ENCODE results near the gene BSN.
"Not testable (repeated sequence)": the region's sequence is repeated elsewhere in the genome, so short reads cannot be mapped to it uniquely, and the experiment has no call there.

BSN gene

GRCh38 chr3:49675912-49676311 is 121.6 kb downstream of the BSN start:
- Histone ChIP-seq H3K4me3 (ENCODE audit: control insufficient read depth in 1 of 7, extremely low read depth in 1 of 7, insufficient read depth in 4 of 7, low read depth in 2 of 7, low read length in 6 of 7) (no peak overlapping the region), H3K9me3 (ENCODE audit: control extremely low read depth in 1 of 5, control insufficient read depth in 4 of 5, insufficient read depth in 2 of 5, low read depth in 1 of 5, low read length in 4 of 5) (no peaks in the 10 kb centered on the region), H3K27ac (ENCODE audit: insufficient read depth in 1 of 2, low read depth in 1 of 2, low read length in 2 of 2, poor library complexity in 1 of 2, severe bottlenecking in 2 of 2) (no peak overlapping the region), H3K4me1 (ENCODE audit: control extremely low read depth in 1 of 4, control insufficient read depth in 4 of 4, insufficient read depth in 4 of 4, low read length in 3 of 4) (peaks cover 0 to 25% (median 23%) of the 10 kb centered on the region in 4 experiments), H3K27me3 (replicated peaks in 2 of 5; ENCODE audit: control insufficient read depth in 4 of 5, insufficient read depth in 5 of 5, low read length in 4 of 5) (no peaks in the 10 kb centered on the region), H3K36me3 (ENCODE audit: control insufficient read depth in 4 of 4, insufficient read depth in 4 of 4, low read length in 3 of 4) (peaks cover 3 to 57% (median 47%) of the 10 kb centered on the region in 4 experiments)
- ChIA-PET CTCF (interaction anchor here (0.6 to 2.1 kb wide), 4 partner anchors 10 to 136 kb away, joined by 3 to 8 read pairs (median 5); no protein-coding TSS in a partner anchor), POLR2A (no interaction called here)
- no peak for DNase-seq
- WGBS (ENCODE audit: insufficient coverage): 97% methylated on average over 11 of the region's 11 CpGs

DNA sequence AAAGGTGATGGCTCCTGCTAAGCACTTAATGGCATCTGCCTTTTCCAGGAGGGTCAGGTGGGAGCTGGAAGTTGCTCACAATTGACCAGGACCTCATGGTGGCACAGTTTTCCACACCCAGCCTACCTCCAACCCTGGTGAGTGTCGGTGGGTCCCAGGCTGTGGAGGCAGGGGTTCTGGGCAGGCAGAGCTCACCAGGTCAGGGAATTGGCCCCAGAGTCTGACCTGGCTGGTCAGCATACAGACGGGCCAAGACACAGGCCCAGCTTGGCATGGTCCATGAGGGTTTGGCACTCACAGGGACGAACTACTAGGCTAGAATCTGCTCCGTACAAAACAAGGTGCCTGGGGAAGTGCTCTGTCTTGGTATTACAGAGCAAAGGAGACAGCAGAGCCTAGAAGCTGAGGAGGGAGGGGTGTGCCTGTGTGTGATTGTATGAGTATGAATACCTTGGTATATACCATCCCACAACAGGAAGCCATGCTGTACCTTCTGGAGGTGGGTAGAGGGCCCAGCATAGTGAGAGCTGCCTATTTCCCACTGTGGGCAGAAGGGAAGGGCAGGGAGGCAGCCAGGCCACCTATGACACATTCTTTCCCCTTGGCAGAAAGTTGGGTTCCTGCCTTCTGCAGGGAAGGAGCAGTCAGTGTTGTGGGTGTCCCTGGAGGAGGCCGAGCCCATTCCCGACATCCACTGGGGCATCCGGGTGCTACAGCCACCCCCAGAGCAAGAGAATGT is 126.4 kb downstream of the BSN start:
- DNase-seq: no peak
- CTCF ChIA-PET: interaction anchor here (1.2 kb wide), 1 partner anchor 9 kb away, joined by 3 read pairs; no protein-coding TSS in a partner anchor
- 96% methylated on average over 5 of the region's 7 CpGs for WGBS (ENCODE audit: insufficient coverage)

GRCh38 chr3:49681232-49681522 is 126.9 kb downstream of the BSN start:
- DNase-seq: no peak

More for the DNA sequence above, 126.4 kb downstream of the BSN start:
- Histone ChIP-seq H3K27ac (ENCODE audit: insufficient read depth in 1 of 2, low read depth in 1 of 2, low read length in 2 of 2, poor library complexity in 1 of 2, severe bottlenecking in 2 of 2) (no peak overlapping the region), H3K4me3 (ENCODE audit: control insufficient read depth in 1 of 7, extremely low read depth in 1 of 7, insufficient read depth in 4 of 7, low read depth in 2 of 7, low read length in 6 of 7) (no peak overlapping the region), H3K9me3 (ENCODE audit: control extremely low read depth in 1 of 5, control insufficient read depth in 4 of 5, insufficient read depth in 2 of 5, low read depth in 1 of 5, low read length in 4 of 5) (no peaks in the 10 kb centered on the region), H3K4me1 (ENCODE audit: control extremely low read depth in 1 of 4, control insufficient read depth in 4 of 4, insufficient read depth in 4 of 4, low read length in 3 of 4) (peaks cover 0 to 1% (median under 1%) of the 10 kb centered on the region in 4 experiments), H3K36me3 (ENCODE audit: control insufficient read depth in 4 of 4, insufficient read depth in 4 of 4, low read length in 3 of 4) (peaks cover 9 to 89% (median 75%) of the 10 kb centered on the region in 4 experiments), H3K27me3 (replicated peaks in 2 of 5; ENCODE audit: control insufficient read depth in 4 of 5, insufficient read depth in 5 of 5, low read length in 4 of 5) (peaks cover 0 to 5% (median 0%) of the 10 kb centered on the region in 5 experiments)
- POLR2A ChIA-PET: no interaction called here

GRCh38 chr3:49681543-49681942 is 127.3 kb downstream of the BSN start:
- CTCF ChIA-PET: no interaction called here
- Histone ChIP-seq H3K27ac (ENCODE audit: insufficient read depth in 1 of 2, low read depth in 1 of 2, low read length in 2 of 2, poor library complexity in 1 of 2, severe bottlenecking in 2 of 2) (no peak overlapping the region), H3K4me1 (ENCODE audit: control extremely low read depth in 1 of 4, control insufficient read depth in 4 of 4, insufficient read depth in 4 of 4, low read length in 3 of 4) (peaks cover 0 to 5% (median 0%) of the 10 kb centered on the region in 4 experiments), H3K9me3 (ENCODE audit: control extremely low read depth in 1 of 5, control insufficient read depth in 4 of 5, insufficient read depth in 2 of 5, low read depth in 1 of 5, low read length in 4 of 5) (no peaks in the 10 kb centered on the region), H3K36me3 (ENCODE audit: control insufficient read depth in 4 of 4, insufficient read depth in 4 of 4, low read length in 3 of 4) (peaks cover 9 to 80% (median 68%) of the 10 kb centered on the region in 4 experiments), H3K4me3 (ENCODE audit: control insufficient read depth in 1 of 7, extremely low read depth in 1 of 7, insufficient read depth in 4 of 7, low read depth in 2 of 7, low read length in 6 of 7) (no peak overlapping the region), H3K27me3 (replicated peaks in 2 of 5; ENCODE audit: control insufficient read depth in 4 of 5, insufficient read depth in 5 of 5, low read length in 4 of 5) (peaks cover 0 to 10% (median 0%) of the 10 kb centered on the region in 5 experiments)
- no peak for DNase-seq
- POLR2A ChIA-PET: no interaction called here
- WGBS (ENCODE audit: insufficient coverage): 98% methylated on average over 4 of the region's 4 CpGs

More at GRCh38 chr3:49681232-49681522, 126.9 kb downstream of the BSN start:
- H3K4me3 ChIP-seq (ENCODE audit: control insufficient read depth in 1 of 7, extremely low read depth in 1 of 7, insufficient read depth in 4 of 7, low read depth in 2 of 7, low read length in 6 of 7): no peak overlapping the region
- no peak overlapping the region for H3K27ac ChIP-seq (ENCODE audit: insufficient read depth in 1 of 2, low read depth in 1 of 2, low read length in 2 of 2, poor library complexity in 1 of 2, severe bottlenecking in 2 of 2)
- H3K36me3 ChIP-seq (ENCODE audit: control insufficient read depth in 4 of 4, insufficient read depth in 4 of 4, low read length in 3 of 4): peaks cover 9 to 83% (median 71%) of the 10 kb centered on the region in 4 experiments
- H3K9me3 ChIP-seq (ENCODE audit: control extremely low read depth in 1 of 5, control insufficient read depth in 4 of 5, insufficient read depth in 2 of 5, low read depth in 1 of 5, low read length in 4 of 5): no peaks in the 10 kb centered on the region
- H3K27me3 ChIP-seq (replicated peaks in 2 of 5; ENCODE audit: control insufficient read depth in 4 of 5, insufficient read depth in 5 of 5, low read length in 4 of 5): peaks cover 0 to 7% (median 0%) of the 10 kb centered on the region in 5 experiments
- POLR2A ChIA-PET: no interaction called here
- H3K4me1 ChIP-seq (ENCODE audit: control extremely low read depth in 1 of 4, control insufficient read depth in 4 of 4, insufficient read depth in 4 of 4, low read length in 3 of 4): peaks cover 0 to 1% (median 0%) of the 10 kb centered on the region in 4 experiments
- 100% methylated on average over 2 of the region's 2 CpGs for WGBS (ENCODE audit: insufficient coverage)
- CTCF ChIA-PET: no interaction called here

- CTCF ChIA-PET: interaction anchor here (1.4 to 1.6 kb wide), 2 partner anchors 12 to 144 kb away, joined by 4 read pairs; no protein-coding TSS in a partner anchor
- Histone ChIP-seq H3K27me3 (replicated peaks in 2 of 5; ENCODE audit: control insufficient read depth in 4 of 5, insufficient read depth in 5 of 5, low read length in 4 of 5) (peaks cover 0 to 14% (median 2%) of the 10 kb centered on the region in 5 experiments), H3K27ac (ENCODE audit: insufficient read depth in 1 of 2, low read depth in 1 of 2, low read length in 2 of 2, poor library complexity in 1 of 2, severe bottlenecking in 2 of 2) (no peak overlapping the region), H3K36me3 (ENCODE audit: control insufficient read depth in 4 of 4, insufficient read depth in 4 of 4, low read length in 3 of 4) (peaks cover 9 to 64% (median 54%) of the 10 kb centered on the region in 4 experiments), H3K9me3 (ENCODE audit: control extremely low read depth in 1 of 5, control insufficient read depth in 4 of 5, insufficient read depth in 2 of 5, low read depth in 1 of 5, low read length in 4 of 5) (no peaks in the 10 kb centered on the region), H3K4me1 (ENCODE audit: control extremely low read depth in 1 of 4, control insufficient read depth in 4 of 4, insufficient read depth in 4 of 4, low read length in 3 of 4) (peaks cover 0 to 7% (median 2%) of the 10 kb centered on the region in 4 experiments), H3K4me3 (ENCODE audit: control insufficient read depth in 1 of 7, extremely low read depth in 1 of 7, insufficient read depth in 4 of 7, low read depth in 2 of 7, low read length in 6 of 7) (no peak overlapping the region)
- POLR2A ChIA-PET: interaction anchor here (0.6 kb wide), 1 partner anchor 325 kb away, joined by 3 read pairs; no protein-coding TSS in a partner anchor
- no peak for DNase-seq
- 93% methylated on average over 4 of the region's 6 CpGs for WGBS (ENCODE audit: insufficient coverage)
Measured at GRCh38 chr3:49683162-49683561, 128.9 kb downstream of the BSN start.

- Histone ChIP-seq H3K4me1 (ENCODE audit: control extremely low read depth in 1 of 4, control insufficient read depth in 4 of 4, insufficient read depth in 4 of 4, low read length in 3 of 4) (peaks cover 0 to 13% (median 10%) of the 10 kb centered on the region in 4 experiments), H3K36me3 (ENCODE audit: control insufficient read depth in 4 of 4, insufficient read depth in 4 of 4, low read length in 3 of 4) (peaks cover 6 to 51% (median 42%) of the 10 kb centered on the region in 4 experiments), H3K27me3 (replicated peaks in 2 of 5; ENCODE audit: control insufficient read depth in 4 of 5, insufficient read depth in 5 of 5, low read length in 4 of 5) (peaks cover 0 to 14% (median 2%) of the 10 kb centered on the region in 5 experiments)
- H3K9me3 ChIP-seq (ENCODE audit: control extremely low read depth in 1 of 5, control insufficient read depth in 4 of 5, insufficient read depth in 2 of 5, low read depth in 1 of 5, low read length in 4 of 5); H3K27ac ChIP-seq (ENCODE audit: insufficient read depth in 1 of 2, low read depth in 1 of 2, low read length in 2 of 2, poor library complexity in 1 of 2, severe bottlenecking in 2 of 2); CTCF ChIA-PET; H3K4me3 ChIP-seq (ENCODE audit: control insufficient read depth in 1 of 7, extremely low read depth in 1 of 7, insufficient read depth in 4 of 7, low read depth in 2 of 7, low read length in 6 of 7); DNase-seq; POLR2A ChIA-PET: not testable (repeated sequence)
- WGBS (ENCODE audit: insufficient coverage): 86% methylated on average over 1 of the region's 2 CpGs
Measured at GRCh38 chr3:49684453-49684852, 130.2 kb downstream of the BSN start.

GRCh38 chr3:49685103-49685502 is 130.8 kb downstream of the BSN start:
- CTCF ChIA-PET; H3K4me3 ChIP-seq (ENCODE audit: control insufficient read depth in 1 of 7, extremely low read depth in 1 of 7, insufficient read depth in 4 of 7, low read depth in 2 of 7, low read length in 6 of 7); POLR2A ChIA-PET; H3K9me3 ChIP-seq (ENCODE audit: control extremely low read depth in 1 of 5, control insufficient read depth in 4 of 5, insufficient read depth in 2 of 5, low read depth in 1 of 5, low read length in 4 of 5); H3K27ac ChIP-seq (ENCODE audit: insufficient read depth in 1 of 2, low read depth in 1 of 2, low read length in 2 of 2, poor library complexity in 1 of 2, severe bottlenecking in 2 of 2); DNase-seq: not testable (repeated sequence)
- Histone ChIP-seq H3K36me3 (ENCODE audit: control insufficient read depth in 4 of 4, insufficient read depth in 4 of 4, low read length in 3 of 4) (peaks cover 6 to 44% (median 36%) of the 10 kb centered on the region in 4 experiments), H3K4me1 (ENCODE audit: control extremely low read depth in 1 of 4, control insufficient read depth in 4 of 4, insufficient read depth in 4 of 4, low read length in 3 of 4) (peaks cover 0 to 18% (median 13%) of the 10 kb centered on the region in 4 experiments), H3K27me3 (replicated peaks in 2 of 5; ENCODE audit: control insufficient read depth in 4 of 5, insufficient read depth in 5 of 5, low read length in 4 of 5) (peaks cover 0 to 14% (median 2%) of the 10 kb centered on the region in 5 experiments)
- 100% methylated on average over 4 of the region's 10 CpGs for WGBS (ENCODE audit: insufficient coverage)

Data from common myeloid progenitor, CD34-positive (primary cell).